Activated CD8-positive, alpha-beta memory T cell treated with anti-CD3 and anti-CD28 coated beads, Interleukin-2, amount 10 ng/mL, durations not matched to agents 7 days and 5 days (primary cell): ENCODE data around the gene CAPN9. TPM values are rescaled to one million over a fixed set of nuclear protein-coding genes. Genes with fewer than 3 reads are reported as not detected.
"Not testable (repeated sequence)": the region's sequence is repeated elsewhere in the genome, so short reads cannot be mapped to it uniquely, and the experiment has no call there.

Source experiments
- ATAC-seq: fragments of 150-1000 bp; cut with Tn5 transposase; one replicate; pipeline ENCODE4 v1.10.0; 2021; ENCODE audit warnings: moderate library complexity
- CTCF ChIA-PET: fragments of 350-600 bp; sonication (Branson Sonifier 250); formaldehyde crosslinking; loops from one replicate; lab custom pipeline; 2021; ENCODE audit warnings: antibody characterized with exemption; lab: Charles Lee
- DNase-seq: peaks from one replicate; pipeline ENCODE4 v3.0.0-alpha.2; 2020
- H3K27ac Mint-ChIP-seq: one replicate; pipeline ENCODE4 v1.8.0; 2021; ENCODE audit warnings: mild to moderate bottlenecking, mixed read lengths
- H3K27me3 Mint-ChIP-seq: one replicate; pipeline ENCODE4 v1.8.0; 2021; ENCODE audit warnings: mixed read lengths
- H3K36me3 Mint-ChIP-seq: one replicate; pipeline ENCODE4 v1.8.0; 2021; ENCODE audit warnings: mild to moderate bottlenecking, mixed read lengths
- H3K4me1 Mint-ChIP-seq: one replicate; pipeline ENCODE4 v1.8.0; 2021; ENCODE audit warnings: mixed read lengths
- H3K4me3 Mint-ChIP-seq: one replicate; pipeline ENCODE4 v1.8.0; 2021; ENCODE audit warnings: mild to moderate bottlenecking, moderate library complexity, mixed read lengths
- H3K9me3 Mint-ChIP-seq: one replicate; pipeline ENCODE4 v1.8.0; 2022; ENCODE audit warnings: low read depth, mixed read lengths
- total RNA-seq, 2 experiments: library from RNA; stranded (reverse); gene quantifications; one replicate each; pipeline ENCODE4 v1.2.3, GENCODE V29; 2021

Gene CAPN9, protein sequence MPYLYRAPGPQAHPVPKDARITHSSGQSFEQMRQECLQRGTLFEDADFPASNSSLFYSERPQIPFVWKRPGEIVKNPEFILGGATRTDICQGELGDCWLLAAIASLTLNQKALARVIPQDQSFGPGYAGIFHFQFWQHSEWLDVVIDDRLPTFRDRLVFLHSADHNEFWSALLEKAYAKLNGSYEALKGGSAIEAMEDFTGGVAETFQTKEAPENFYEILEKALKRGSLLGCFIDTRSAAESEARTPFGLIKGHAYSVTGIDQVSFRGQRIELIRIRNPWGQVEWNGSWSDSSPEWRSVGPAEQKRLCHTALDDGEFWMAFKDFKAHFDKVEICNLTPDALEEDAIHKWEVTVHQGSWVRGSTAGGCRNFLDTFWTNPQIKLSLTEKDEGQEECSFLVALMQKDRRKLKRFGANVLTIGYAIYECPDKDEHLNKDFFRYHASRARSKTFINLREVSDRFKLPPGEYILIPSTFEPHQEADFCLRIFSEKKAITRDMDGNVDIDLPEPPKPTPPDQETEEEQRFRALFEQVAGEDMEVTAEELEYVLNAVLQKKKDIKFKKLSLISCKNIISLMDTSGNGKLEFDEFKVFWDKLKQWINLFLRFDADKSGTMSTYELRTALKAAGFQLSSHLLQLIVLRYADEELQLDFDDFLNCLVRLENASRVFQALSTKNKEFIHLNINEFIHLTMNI
- total RNA-seq, result not detected

DNA sequence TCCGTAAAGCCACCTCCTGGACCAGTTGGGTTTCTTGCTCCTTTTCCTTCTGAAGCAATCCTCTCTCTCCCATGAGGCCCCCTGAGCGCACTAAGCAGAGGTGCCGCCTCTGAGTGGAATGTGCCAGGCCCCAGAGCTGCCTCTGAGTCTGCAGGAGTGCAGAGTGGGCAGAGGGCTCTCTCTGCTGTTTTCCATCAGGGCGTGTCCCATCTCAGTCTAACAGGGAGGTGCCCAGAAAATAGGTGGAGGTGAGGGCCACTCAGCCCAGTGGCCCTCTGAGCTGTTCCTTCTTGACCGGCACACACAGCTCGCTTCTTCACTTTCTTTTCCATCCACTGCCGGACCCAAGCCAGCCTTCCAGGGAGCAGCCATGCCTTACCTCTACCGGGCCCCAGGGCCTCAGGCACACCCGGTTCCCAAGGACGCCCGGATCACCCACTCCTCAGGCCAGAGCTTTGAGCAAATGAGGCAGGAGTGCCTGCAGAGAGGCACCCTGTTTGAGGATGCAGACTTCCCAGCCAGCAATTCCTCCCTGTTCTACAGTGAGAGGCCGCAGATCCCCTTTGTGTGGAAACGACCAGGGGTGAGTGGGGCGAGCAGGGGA, at the start of gene CAPN9:
TSS of gene CAPN9 (plus strand) at position 262 of the 604 bp plus-strand sequence. CDS start at position 371, 109 bp downstream.
- no peak within 1 kb of the TSS for H3K4me3 Mint-ChIP-seq
- H3K27ac Mint-ChIP-seq, result no peak within 1 kb of the TSS
- H3K27me3 Mint-ChIP-seq, result no peaks in the 10 kb centered on the region
- ATAC-seq, result no peak
- H3K36me3 Mint-ChIP-seq, result no peaks in the 10 kb centered on the region
- no peak for DNase-seq
- no peaks in the 10 kb centered on the region for H3K4me1 Mint-ChIP-seq
- CTCF ChIA-PET, result no interaction called here
- H3K9me3 Mint-ChIP-seq, result no peaks in the 10 kb centered on the region

DNA sequence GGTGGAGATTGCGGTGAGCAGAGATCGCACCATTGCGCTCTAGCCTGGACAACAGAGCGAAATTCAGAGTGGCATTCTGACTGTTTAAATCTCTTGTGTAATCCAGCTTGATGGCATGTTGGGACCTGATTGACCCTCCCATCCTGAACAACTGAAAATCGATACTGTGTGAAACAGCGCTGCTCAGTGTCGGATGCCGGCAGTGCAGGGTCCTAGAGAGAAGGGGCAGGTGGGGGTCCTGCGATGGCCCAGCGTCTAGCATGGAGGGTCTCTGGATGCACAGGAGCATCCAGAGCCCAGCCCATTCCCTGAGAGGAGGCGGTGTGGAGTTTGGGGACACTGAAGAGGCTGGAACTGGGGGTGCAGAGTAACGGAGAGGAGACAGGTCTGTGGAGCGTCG, 49.1 kb upstream of the CAPN9 start:
- CTCF ChIA-PET, result no interaction called here
- Mint-ChIP-seq H3K4me1 (peaks cover 13% of the 10 kb centered on the region), H3K9me3 (no peaks in the 10 kb centered on the region), H3K4me3 (no peak overlapping the region), H3K27me3 (peaks cover 7% of the 10 kb centered on the region), H3K36me3 (peaks cover 2% of the 10 kb centered on the region), H3K27ac (no peak overlapping the region)
- DNase-seq (no peak), ATAC-seq (no peak)

DNA sequence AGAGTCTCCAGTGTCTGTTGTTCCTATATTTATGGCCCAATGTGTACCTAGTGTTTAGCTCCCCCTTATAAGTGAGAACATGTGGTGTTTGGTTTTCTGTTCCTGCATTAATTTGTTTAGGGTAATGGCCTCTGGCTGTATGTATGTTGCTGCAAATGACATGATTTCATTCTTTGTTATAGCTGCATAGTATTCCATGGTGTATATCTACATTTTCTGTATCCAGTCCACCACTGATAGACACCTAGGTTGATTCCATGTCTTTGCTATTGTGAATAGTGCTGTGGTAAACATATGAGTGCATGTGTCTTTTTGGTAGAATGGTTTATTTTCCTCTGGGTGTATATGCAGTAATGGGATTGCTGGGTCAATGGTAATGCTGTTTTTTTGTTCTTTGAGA, 48.2 kb upstream of the CAPN9 start:
- H3K4me1 Mint-ChIP-seq, result peaks cover 12% of the 10 kb centered on the region
- H3K27ac Mint-ChIP-seq, ATAC-seq, DNase-seq, H3K4me3 Mint-ChIP-seq, H3K9me3 Mint-ChIP-seq, H3K27me3 Mint-ChIP-seq, CTCF ChIA-PET, H3K36me3 Mint-ChIP-seq: not testable (repeated sequence)

DNA sequence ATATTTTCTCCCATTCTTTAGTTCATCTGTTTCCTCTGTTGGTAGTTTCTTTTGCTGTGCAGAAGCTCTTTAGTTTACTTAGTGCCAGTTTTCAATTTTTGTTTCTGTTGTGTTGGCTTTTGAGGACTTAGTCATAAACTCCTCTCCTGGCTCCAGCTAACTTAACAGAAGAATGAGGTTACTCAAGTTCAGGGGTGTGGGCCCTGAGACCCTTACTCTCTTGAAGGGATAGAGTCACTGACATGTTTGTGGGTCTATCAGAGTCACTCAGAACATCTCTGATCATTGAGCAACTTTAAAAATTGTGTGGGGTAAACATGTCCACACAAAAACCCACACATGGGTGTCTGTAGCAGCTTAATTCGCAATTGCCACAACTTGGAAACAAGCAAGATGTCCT, 47.5 kb upstream of the CAPN9 start:
- CTCF ChIA-PET, result no interaction called here
- Mint-ChIP-seq H3K9me3 (no peaks in the 10 kb centered on the region), H3K27ac (no peak overlapping the region), H3K27me3 (peaks cover 7% of the 10 kb centered on the region), H3K4me1 (peaks cover 6% of the 10 kb centered on the region), H3K4me3 (no peak overlapping the region), H3K36me3 (no peaks in the 10 kb centered on the region)
- DNase-seq, result no peak
- ATAC-seq, result no peak

DNA sequence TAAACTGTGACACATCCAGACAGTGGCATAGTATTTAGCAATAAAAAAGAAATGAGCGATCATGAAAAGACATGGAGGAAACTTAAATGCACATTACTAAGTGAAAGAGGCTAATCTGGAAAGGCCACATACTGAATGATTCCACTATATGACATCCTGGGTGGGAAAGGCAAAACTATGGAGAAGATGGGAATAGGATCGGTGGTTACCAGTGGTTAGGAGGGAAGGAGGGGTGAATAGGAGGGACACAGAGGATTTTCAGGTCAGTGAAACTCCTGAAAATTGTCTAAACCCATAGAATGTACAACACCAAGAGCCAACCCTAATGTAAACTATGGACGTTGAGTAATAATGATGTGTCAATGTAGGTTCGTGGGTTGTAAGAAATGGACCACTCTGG, 47.1 kb upstream of the CAPN9 start:
- H3K4me3 Mint-ChIP-seq, result no peak overlapping the region
- peaks cover 7% of the 10 kb centered on the region for H3K27me3 Mint-ChIP-seq
- CTCF ChIA-PET, result no interaction called here
- ATAC-seq (no peak), DNase-seq (no peak)
- no peaks in the 10 kb centered on the region for H3K36me3 Mint-ChIP-seq
- no peaks in the 10 kb centered on the region for H3K9me3 Mint-ChIP-seq
- H3K4me1 Mint-ChIP-seq, result peaks cover 2% of the 10 kb centered on the region
- H3K27ac Mint-ChIP-seq, result no peak overlapping the region

DNA sequence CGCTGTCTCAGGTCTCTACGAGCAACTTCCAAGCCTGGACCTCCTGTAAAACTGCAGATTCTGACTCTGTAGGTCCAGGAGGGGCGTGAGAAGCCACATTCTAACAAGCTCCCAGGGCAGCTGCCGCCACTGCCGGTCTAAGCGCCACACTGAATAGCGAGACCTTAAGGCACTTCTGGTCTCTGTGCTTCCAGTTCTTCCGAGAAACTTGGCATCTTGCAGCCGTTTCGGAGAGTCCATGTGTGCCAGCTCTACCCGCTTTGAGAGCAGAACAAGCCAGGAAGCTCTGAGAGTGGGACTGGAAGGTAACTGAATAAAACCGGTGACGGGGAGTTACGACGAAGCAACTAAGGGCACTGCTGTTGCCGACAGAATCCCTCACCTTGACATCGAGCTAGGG, 45.8 kb upstream of the CAPN9 start:
- Mint-ChIP-seq H3K4me3 (no peak overlapping the region), H3K27me3 (peaks cover 7% of the 10 kb centered on the region), H3K36me3 (no peaks in the 10 kb centered on the region), H3K27ac (no peak overlapping the region), H3K4me1 (no peaks in the 10 kb centered on the region), H3K9me3 (no peaks in the 10 kb centered on the region)
- DNase-seq (no peak), ATAC-seq (no peak)
- CTCF ChIA-PET, result no interaction called here

DNA sequence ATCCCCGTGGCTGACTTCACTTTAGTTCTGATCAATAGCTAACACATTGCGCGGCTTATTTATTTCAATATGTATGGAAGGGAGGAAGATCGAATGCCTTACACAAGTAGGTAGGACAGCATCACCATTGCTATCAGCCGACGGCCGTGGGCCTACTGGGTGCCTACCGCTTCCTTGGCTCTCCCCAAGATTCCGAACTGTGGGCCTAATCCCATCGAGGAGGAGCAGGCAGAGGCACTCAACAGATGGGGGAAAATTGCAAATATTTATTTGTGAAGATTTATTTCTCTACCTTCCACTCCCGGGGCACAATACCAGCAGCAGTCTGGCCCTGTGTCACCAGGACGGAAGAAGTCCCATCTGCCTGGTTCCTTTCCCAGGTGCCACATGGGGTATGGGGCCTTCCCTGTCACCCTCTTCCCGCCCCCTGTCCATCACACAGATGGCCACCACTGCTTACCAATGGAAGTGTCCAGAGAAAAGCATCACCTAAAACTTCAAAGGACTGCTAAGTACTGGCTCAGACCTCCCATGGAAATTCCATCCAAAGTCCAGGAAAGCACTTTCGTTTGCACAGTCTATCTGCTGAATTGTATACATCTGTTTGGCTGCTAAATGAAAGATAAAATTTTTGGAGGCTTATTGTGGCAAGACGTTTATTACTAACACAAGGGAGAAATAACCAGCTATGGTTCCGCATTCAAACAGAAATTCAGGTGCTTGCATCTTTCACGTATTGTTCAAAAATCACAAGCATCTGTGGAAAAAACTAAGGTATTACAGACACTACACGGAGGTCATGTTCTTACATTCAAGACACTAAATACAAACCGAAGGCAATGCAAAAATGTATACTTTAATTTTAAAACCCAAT, 45.1 kb upstream of the CAPN9 start:
- no peak for ATAC-seq
- no peaks in the 10 kb centered on the region for H3K9me3 Mint-ChIP-seq

DNA sequence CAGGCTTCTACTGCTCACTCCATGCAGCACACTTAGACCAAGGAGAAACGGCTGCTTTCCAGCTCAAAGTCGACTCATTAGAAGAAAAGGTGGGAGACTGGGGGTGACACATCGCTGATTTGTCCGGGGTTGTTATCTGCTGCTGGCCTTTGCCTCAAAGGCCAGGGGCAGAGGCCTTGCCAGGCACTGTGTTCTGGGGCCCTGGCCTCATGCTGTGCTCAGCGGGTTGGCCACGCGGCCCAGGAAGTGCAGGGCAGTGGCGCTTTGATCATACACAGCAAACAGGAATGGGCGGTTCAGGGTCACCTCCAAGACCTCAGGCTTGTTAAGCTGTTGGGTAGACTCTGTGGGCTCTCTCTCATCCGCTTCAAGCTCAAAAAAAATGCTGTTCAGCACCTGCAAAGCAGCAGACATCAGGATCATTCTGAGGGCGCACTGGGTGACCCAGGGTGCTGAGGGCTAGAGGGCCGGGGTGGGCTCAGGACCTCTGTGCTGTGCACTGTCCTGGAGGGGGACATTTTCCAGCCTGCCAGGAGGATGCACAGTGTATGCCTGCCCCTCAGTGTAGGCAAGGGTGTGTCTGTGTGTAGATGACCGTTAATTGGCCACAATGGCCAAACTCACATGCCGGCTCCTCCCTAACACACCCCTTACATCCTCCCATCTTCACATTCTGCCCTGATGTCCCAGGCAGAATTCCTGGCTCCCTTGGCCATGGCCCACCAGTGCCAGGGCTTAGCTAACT, 44.1 kb upstream of the CAPN9 start:
- no peak overlapping the region for H3K27ac Mint-ChIP-seq
- peaks cover 9% of the 10 kb centered on the region for H3K4me1 Mint-ChIP-seq
- no peaks in the 10 kb centered on the region for H3K9me3 Mint-ChIP-seq
- peaks cover 9% of the 10 kb centered on the region for H3K27me3 Mint-ChIP-seq
- H3K36me3 Mint-ChIP-seq, result no peaks in the 10 kb centered on the region
- no peak for DNase-seq
- no peak for ATAC-seq
- no peak overlapping the region for H3K4me3 Mint-ChIP-seq
- CTCF ChIA-PET, result interaction anchor here (1.3 kb wide), 1 partner anchor 61 kb away, joined by 3 read pairs; no protein-coding TSS in a partner anchor

More for the DNA sequence above, 45.1 kb upstream of the CAPN9 start:
- Mint-ChIP-seq H3K4me3 (no peak overlapping the region), H3K27me3 (peaks cover 7% of the 10 kb centered on the region), H3K27ac (no peak overlapping the region), H3K36me3 (no peaks in the 10 kb centered on the region), H3K4me1 (peaks cover under 1% of the 10 kb centered on the region)
- CTCF ChIA-PET, result interaction anchor here (1.3 kb wide), 1 partner anchor 60 kb away, joined by 3 read pairs; no protein-coding TSS in a partner anchor
- no peak for DNase-seq

DNA sequence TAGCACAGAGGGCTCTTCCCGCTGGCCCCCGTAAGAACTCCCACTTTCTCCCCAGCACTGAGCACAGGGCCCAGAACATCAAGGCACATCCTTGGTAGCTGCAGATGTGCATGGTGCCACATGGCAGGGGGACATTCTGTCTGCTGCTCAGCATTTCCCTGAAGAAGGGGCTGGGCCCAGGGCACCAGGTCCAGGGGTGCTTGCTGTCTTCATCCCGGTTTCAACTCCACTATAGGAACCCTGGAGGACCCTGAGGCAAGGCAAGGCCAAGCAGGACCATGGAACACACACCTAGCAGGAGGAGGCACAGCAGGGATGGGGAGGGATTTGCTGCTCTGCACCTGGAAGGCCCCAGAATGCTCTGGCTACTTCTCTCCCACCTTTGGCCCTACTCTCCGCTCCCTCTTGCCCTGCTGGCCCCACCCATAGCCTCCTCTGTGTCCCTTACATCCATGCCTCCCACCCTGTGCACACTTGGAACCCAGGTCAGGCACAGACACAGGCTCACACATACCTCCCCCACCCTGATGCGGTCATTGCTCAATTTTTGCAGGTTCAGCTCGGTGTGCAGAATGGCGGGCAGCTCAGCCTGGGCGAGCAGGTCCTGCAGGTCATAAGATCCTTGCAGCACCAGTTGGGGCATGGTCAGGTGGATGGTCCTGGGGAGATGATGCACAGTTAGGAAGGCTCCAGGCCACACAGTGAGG, 43.4 kb upstream of the CAPN9 start:
- Mint-ChIP-seq H3K27ac (no peak overlapping the region), H3K27me3 (peaks cover 10% of the 10 kb centered on the region), H3K9me3 (no peaks in the 10 kb centered on the region), H3K36me3 (no peaks in the 10 kb centered on the region), H3K4me1 (peaks cover 13% of the 10 kb centered on the region), H3K4me3 (no peak overlapping the region)
- CTCF ChIA-PET, result interaction anchor here (1.3 kb wide), 1 partner anchor 62 kb away, joined by 3 read pairs; no protein-coding TSS in a partner anchor
- DNase-seq, result no peak
- ATAC-seq, result no peak

DNA sequence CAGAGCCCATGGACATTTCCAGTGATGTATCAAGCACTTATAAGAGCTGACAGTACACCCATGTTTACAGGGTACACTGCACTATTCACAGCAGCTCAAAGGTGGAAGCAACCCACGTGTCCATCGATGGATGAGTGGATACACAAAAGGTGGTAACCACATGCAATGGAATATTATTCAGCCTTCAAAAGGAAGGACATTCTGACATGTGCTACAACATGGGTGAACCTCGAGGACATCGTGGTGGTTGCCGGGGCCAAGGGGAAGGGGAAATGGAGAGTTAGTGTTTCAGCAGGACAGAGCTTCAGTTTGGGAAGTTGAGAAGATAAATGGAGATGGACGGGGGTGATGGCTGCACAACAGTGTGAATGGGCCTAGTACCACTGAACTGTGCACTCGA, 42.4 kb upstream of the CAPN9 start:
- H3K9me3 Mint-ChIP-seq, result no peaks in the 10 kb centered on the region
- peaks cover 5% of the 10 kb centered on the region for H3K27me3 Mint-ChIP-seq
- H3K36me3 Mint-ChIP-seq, result no peaks in the 10 kb centered on the region
- H3K4me3 Mint-ChIP-seq, result no peak overlapping the region
- CTCF ChIA-PET, result no interaction called here
- no peak for ATAC-seq
- peaks cover 13% of the 10 kb centered on the region for H3K4me1 Mint-ChIP-seq
- H3K27ac Mint-ChIP-seq, result no peak overlapping the region
- no peak for DNase-seq

DNA sequence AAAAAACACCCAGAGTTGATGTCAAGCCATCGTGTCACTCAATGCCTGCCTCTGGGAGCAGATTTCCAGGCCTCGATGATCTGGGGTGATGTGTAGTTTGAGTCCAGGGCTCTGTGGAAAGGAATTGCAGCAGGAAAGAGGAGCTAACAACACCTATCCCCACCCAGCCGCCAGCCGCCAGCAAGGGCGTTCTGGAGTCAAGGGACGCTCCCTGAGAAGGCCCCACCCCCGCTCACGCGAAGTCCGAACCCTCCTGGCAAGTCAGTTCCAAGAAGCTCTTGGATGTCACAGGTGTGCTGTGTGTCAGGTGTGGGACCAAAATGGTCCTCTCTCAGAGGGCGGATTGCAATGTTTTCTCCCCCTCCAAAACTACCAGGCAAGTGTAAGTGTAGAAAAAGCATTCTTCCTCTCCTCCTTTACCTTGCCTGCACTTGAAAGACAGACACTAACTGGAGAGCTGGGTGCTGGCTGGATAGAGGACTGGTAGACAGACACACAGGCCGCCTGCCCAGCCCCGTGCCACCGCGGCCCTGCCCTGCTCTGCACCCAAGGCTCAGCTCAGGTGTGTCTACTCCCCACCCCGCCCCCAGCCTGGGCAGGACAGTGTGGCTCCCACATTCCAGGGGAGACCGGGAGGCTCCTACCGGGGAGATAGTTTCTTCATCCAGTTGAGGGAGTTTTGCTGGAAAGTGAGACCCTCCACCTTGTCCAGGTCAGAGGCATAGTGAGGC, 41.7 kb upstream of the CAPN9 start:
- Mint-ChIP-seq H3K4me1 (peaks cover 13% of the 10 kb centered on the region), H3K4me3 (no peak overlapping the region), H3K36me3 (no peaks in the 10 kb centered on the region), H3K9me3 (no peaks in the 10 kb centered on the region), H3K27ac (no peak overlapping the region), H3K27me3 (peaks cover 5% of the 10 kb centered on the region)
- ATAC-seq (no peak), DNase-seq (no peak)
- CTCF ChIA-PET, result no interaction called here
